ENCODE results near the gene NEURL1. TPM values are rescaled to one million over a fixed set of nuclear protein-coding genes. Genes with fewer than 3 reads are reported as not detected.

Gene NEURL1
- total RNA-seq, 1 experiment from 2014 or later, result 0.84 TPM

- ChIA-PET POLR2A (no interaction called here), CTCF (interaction anchor here (1.0 kb wide), 1 partner anchor 89 kb away, joined by 6 read pairs; no protein-coding TSS in a partner anchor)
- Histone ChIP-seq H3K4me1 (no peaks in the 10 kb centered on the region), H3K9me3 (no peaks in the 10 kb centered on the region), H3K27me3 (replicated peaks; ENCODE audit: control insufficient read depth, insufficient read depth, low read length) (no peaks in the 10 kb centered on the region), H3K4me3 (ENCODE audit: low read depth, low read length) (no peak overlapping the region), H3K36me3 (ENCODE audit: control insufficient read depth, insufficient read depth, low read length) (no peaks in the 10 kb centered on the region)
- H3K9me3 Mint-ChIP-seq (ENCODE audit: unreplicated experiment), result no peaks in the 10 kb centered on the region
- no peaks in the 10 kb centered on the region for H3K36me3 Mint-ChIP-seq (ENCODE audit: insufficient read depth, unreplicated experiment)
- BruUV-seq (replicated peaks), result no TSS peak
- no peak overlapping the region for H3K4me3 Mint-ChIP-seq (ENCODE audit: unreplicated experiment)
- peaks cover 7% of the 10 kb centered on the region for H3K4me1 Mint-ChIP-seq (ENCODE audit: low read depth, unreplicated experiment)
- H3K27ac Mint-ChIP-seq (ENCODE audit: unreplicated experiment), result no peak overlapping the region
- intact Hi-C loops (cut with micrococcal nuclease; ENCODE audit: unreplicated experiment), result loop anchor here (10.0 kb wide), 1 partner anchor 258 kb away; the partner anchor contains the start of gene SH3PXD2A
- H3K27me3 Mint-ChIP-seq (ENCODE audit: insufficient read depth, unreplicated experiment), result no peaks in the 10 kb centered on the region
- DNase-seq, result no peak
- TF ChIP-seq, protein P1, sequence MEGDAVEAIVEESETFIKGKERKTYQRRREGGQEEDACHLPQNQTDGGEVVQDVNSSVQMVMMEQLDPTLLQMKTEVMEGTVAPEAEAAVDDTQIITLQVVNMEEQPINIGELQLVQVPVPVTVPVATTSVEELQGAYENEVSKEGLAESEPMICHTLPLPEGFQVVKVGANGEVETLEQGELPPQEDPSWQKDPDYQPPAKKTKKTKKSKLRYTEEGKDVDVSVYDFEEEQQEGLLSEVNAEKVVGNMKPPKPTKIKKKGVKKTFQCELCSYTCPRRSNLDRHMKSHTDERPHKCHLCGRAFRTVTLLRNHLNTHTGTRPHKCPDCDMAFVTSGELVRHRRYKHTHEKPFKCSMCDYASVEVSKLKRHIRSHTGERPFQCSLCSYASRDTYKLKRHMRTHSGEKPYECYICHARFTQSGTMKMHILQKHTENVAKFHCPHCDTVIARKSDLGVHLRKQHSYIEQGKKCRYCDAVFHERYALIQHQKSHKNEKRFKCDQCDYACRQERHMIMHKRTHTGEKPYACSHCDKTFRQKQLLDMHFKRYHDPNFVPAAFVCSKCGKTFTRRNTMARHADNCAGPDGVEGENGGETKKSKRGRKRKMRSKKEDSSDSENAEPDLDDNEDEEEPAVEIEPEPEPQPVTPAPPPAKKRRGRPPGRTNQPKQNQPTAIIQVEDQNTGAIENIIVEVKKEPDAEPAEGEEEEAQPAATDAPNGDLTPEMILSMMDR (IDR thresholded peaks at IDR 0.05; ENCODE audit: insufficient read depth in 1 of 2, low read depth in 1 of 2, low read length in 1 of 2, severe bottlenecking in 1 of 2, unreplicated experiment in 1 of 2), result no peak
Measured at GRCh38 chr10:103597003-103597402, 103.5 kb downstream of the NEURL1 start.

DNA sequence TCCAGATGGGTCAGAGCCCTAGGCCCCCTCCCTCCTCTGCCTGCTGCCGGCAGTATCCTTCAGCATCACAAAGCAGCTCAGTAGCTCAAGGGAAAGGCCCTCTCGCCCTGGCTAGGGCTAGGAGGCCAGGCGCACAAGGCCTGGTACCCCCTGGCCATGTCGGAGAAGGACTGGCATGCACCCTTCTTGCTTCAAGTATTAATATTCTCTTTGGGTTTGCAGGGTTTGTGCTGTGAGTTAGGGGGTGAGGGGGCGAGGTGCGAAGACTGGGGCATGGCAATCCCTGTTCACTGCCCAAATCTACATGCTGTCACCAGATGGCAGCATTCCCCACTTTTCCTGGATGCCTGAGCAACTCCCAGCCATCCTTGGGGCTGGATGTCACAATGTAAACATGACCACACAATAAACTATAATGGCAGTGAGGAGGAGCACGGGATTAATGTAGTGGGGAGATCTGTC, 105.2 kb downstream of the NEURL1 start:
- H3K4me1 Mint-ChIP-seq (ENCODE audit: low read depth, unreplicated experiment), result peaks cover 7% of the 10 kb centered on the region
- H3K27ac Mint-ChIP-seq (ENCODE audit: unreplicated experiment), result no peak overlapping the region
- TF ChIP-seq, protein P1 (IDR thresholded peaks at IDR 0.05; ENCODE audit: insufficient read depth in 1 of 2, low read depth in 1 of 2, low read length in 1 of 2, severe bottlenecking in 1 of 2, unreplicated experiment in 1 of 2), result peak; percentile 76 to 82
- intact Hi-C loops (cut with micrococcal nuclease; ENCODE audit: unreplicated experiment), result loop anchor here (1.0 to 10.0 kb wide), 4 partner anchors 88 to 286 kb away; partner anchors contain the start of gene SH3PXD2A
- DNase-seq, result peak; percentile 79 to 80
- H3K4me1 ChIP-seq, result no peaks in the 10 kb centered on the region
- no peaks in the 10 kb centered on the region for H3K27me3 Mint-ChIP-seq (ENCODE audit: insufficient read depth, unreplicated experiment)
- no peaks in the 10 kb centered on the region for H3K9me3 Mint-ChIP-seq (ENCODE audit: unreplicated experiment)
- ChIA-PET CTCF (interaction anchor here (0.6 to 1.8 kb wide), 6 partner anchors 88 to 114 kb away, joined by 3 to 33 read pairs (median 3); no protein-coding TSS in a partner anchor), POLR2A (no interaction called here)
- no peak overlapping the region for H3K4me3 Mint-ChIP-seq (ENCODE audit: unreplicated experiment)
- no peaks in the 10 kb centered on the region for H3K36me3 ChIP-seq (ENCODE audit: control insufficient read depth, insufficient read depth, low read length)
- no peaks in the 10 kb centered on the region for H3K27me3 ChIP-seq (replicated peaks; ENCODE audit: control insufficient read depth, insufficient read depth, low read length)
- no peaks in the 10 kb centered on the region for H3K9me3 ChIP-seq
- H3K4me3 ChIP-seq (ENCODE audit: low read depth, low read length), result no peak overlapping the region
- no TSS peak for BruUV-seq (replicated peaks)
- H3K36me3 Mint-ChIP-seq (ENCODE audit: insufficient read depth, unreplicated experiment), result no peaks in the 10 kb centered on the region

GRCh38 chr10:103599211-103599610, 105.7 kb downstream of the NEURL1 start:
- Mint-ChIP-seq H3K4me1 (ENCODE audit: low read depth, unreplicated experiment) (peaks cover 7% of the 10 kb centered on the region), H3K27ac (ENCODE audit: unreplicated experiment) (no peak overlapping the region), H3K36me3 (ENCODE audit: insufficient read depth, unreplicated experiment) (no peaks in the 10 kb centered on the region), H3K9me3 (ENCODE audit: unreplicated experiment) (no peaks in the 10 kb centered on the region), H3K4me3 (ENCODE audit: unreplicated experiment) (no peak overlapping the region), H3K27me3 (ENCODE audit: insufficient read depth, unreplicated experiment) (no peaks in the 10 kb centered on the region)
- intact Hi-C loops (cut with micrococcal nuclease; ENCODE audit: unreplicated experiment), result loop anchor here (1.0 to 10.0 kb wide), 3 partner anchors 108 to 285 kb away; partner anchors contain the start of gene SH3PXD2A
- H3K27me3 ChIP-seq (replicated peaks; ENCODE audit: control insufficient read depth, insufficient read depth, low read length), result no peaks in the 10 kb centered on the region
- TF ChIP-seq, protein P1 (IDR thresholded peaks at IDR 0.05; ENCODE audit: insufficient read depth in 1 of 2, low read depth in 1 of 2, low read length in 1 of 2, severe bottlenecking in 1 of 2, unreplicated experiment in 1 of 2), result no peak
- BruUV-seq (replicated peaks), result no TSS peak
- no peak overlapping the region for H3K4me3 ChIP-seq (ENCODE audit: low read depth, low read length)
- no peak for DNase-seq
- H3K9me3 ChIP-seq, result no peaks in the 10 kb centered on the region
- no peaks in the 10 kb centered on the region for H3K4me1 ChIP-seq
- POLR2A ChIA-PET, result no interaction called here
- H3K36me3 ChIP-seq (ENCODE audit: control insufficient read depth, insufficient read depth, low read length), result no peaks in the 10 kb centered on the region
- CTCF ChIA-PET, result interaction anchor here (0.9 to 1.8 kb wide), 5 partner anchors 87 to 114 kb away, joined by 3 to 33 read pairs (median 3); no protein-coding TSS in a partner anchor

Measured in Caco-2 (cell line).